Bronchial epithelial cell (primary cell): ENCODE results near the gene ERFE. TPM values are rescaled to one million over a fixed set of nuclear protein-coding genes. Genes with fewer than 3 reads are reported as not detected.

Experiments used
- DNase-seq: peaks from one replicate; pipeline ENCODE4 v3.0.0-alpha.2; 2010; ENCODE audit warnings: low read depth
- FAIRE-seq: peaks from 2 replicates; lab custom pipeline; 2011; peaks lifted over from hg19 to GRCh38; lab: Jason Lieb, UNC
- H3K27me3 ChIP-seq: 2 replicates; pipeline ENCODE4 v1.5.1; 2011; ENCODE audit warnings: low read length; ENCODE audit not compliant: control insufficient read depth, insufficient read depth
- H3K36me3 ChIP-seq: 2 replicates; pipeline ENCODE4 v1.5.1; 2011; ENCODE audit warnings: low read length; ENCODE audit not compliant: control insufficient read depth, insufficient read depth
- H3K4me3 ChIP-seq: 2 replicates; pipeline ENCODE4 v1.5.1; 2011; ENCODE audit warnings: mild to moderate bottlenecking, low read depth, low read length, control low read depth
- total RNA-seq: library from RNA; depleted of rRNA; stranded (reverse); fragments of >200 nt; gene quantifications from 2 replicates; pipeline ENCODE4 v1.2.1, GENCODE V29; 2014
- TF ChIP-seq, protein P1 (sequence below): IDR thresholded peaks from 2 replicates; pipeline ENCODE4 v1.5.1; 2011; ENCODE audit warnings: mild to moderate bottlenecking, moderate library complexity, low read length, control low read depth, inconsistent platforms; ENCODE audit not compliant: insufficient read depth, severe bottlenecking

Gene ERFE
- total RNA-seq, 1 donor from 2014 or later: 4.2 TPM

DNA sequence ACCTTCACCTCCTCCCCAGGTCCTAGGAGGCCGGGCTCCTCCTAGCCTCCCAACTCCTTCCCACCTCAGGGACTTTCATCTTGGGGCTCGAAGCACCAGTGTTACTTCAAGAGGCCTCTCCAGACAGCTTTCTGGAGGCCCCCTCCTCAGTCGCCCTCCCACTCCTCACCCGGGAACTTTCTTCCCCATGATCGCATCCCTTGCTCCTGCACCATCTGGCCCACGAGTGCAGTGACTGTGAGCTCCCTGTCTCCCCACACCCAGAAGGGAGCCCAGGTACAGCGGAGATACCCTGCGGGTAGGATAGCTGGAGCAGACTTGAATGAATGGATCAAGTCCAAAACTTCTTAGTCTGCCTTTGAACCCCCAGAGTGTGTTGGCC, 6.1 kb downstream of the ERFE start:
- no peaks in the 10 kb centered on the region for H3K27me3 ChIP-seq
- TF ChIP-seq, protein P1, sequence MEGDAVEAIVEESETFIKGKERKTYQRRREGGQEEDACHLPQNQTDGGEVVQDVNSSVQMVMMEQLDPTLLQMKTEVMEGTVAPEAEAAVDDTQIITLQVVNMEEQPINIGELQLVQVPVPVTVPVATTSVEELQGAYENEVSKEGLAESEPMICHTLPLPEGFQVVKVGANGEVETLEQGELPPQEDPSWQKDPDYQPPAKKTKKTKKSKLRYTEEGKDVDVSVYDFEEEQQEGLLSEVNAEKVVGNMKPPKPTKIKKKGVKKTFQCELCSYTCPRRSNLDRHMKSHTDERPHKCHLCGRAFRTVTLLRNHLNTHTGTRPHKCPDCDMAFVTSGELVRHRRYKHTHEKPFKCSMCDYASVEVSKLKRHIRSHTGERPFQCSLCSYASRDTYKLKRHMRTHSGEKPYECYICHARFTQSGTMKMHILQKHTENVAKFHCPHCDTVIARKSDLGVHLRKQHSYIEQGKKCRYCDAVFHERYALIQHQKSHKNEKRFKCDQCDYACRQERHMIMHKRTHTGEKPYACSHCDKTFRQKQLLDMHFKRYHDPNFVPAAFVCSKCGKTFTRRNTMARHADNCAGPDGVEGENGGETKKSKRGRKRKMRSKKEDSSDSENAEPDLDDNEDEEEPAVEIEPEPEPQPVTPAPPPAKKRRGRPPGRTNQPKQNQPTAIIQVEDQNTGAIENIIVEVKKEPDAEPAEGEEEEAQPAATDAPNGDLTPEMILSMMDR: no peak
- FAIRE-seq: no peak
- H3K4me3 ChIP-seq: no peak overlapping the region
- no peak for DNase-seq
- H3K36me3 ChIP-seq: peaks cover 9% of the 10 kb centered on the region

DNA sequence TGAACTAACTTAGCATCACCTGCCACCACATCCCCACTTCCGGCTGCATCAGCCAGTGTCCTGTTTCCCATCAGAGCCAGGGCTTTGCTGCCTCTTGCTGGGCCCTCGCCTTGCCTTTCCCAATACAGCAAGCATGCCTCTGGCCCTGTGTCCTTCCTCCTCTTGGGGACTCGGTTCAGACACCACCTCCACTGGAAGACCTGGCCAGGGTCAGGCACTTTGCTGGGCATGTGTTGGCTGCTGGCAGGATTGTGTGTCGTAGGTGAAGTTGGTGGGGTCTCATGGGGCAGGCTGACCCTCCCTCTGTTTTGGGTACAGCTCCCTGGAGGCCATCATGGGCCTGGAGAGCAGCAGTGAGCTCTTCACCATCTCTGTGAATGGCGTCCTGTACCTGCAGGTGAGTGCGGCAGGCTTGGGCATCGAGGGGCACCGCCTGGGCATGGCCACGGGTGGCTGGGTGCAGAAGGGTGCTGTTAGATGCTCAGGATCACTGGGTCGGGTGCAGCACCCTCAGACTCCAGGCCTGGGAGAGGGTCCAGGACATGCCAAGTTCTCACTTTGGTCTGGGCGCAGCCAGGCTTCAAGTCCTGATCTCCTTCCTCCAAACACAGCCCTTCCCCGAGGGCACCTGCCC, 6.6 kb downstream of the ERFE start:
- TF ChIP-seq, protein P1: no peak
- DNase-seq (no peak), FAIRE-seq (peak; percentile 32)
- Histone ChIP-seq H3K4me3 (no peak overlapping the region), H3K27me3 (no peaks in the 10 kb centered on the region), H3K36me3 (peaks cover 9% of the 10 kb centered on the region)

DNA sequence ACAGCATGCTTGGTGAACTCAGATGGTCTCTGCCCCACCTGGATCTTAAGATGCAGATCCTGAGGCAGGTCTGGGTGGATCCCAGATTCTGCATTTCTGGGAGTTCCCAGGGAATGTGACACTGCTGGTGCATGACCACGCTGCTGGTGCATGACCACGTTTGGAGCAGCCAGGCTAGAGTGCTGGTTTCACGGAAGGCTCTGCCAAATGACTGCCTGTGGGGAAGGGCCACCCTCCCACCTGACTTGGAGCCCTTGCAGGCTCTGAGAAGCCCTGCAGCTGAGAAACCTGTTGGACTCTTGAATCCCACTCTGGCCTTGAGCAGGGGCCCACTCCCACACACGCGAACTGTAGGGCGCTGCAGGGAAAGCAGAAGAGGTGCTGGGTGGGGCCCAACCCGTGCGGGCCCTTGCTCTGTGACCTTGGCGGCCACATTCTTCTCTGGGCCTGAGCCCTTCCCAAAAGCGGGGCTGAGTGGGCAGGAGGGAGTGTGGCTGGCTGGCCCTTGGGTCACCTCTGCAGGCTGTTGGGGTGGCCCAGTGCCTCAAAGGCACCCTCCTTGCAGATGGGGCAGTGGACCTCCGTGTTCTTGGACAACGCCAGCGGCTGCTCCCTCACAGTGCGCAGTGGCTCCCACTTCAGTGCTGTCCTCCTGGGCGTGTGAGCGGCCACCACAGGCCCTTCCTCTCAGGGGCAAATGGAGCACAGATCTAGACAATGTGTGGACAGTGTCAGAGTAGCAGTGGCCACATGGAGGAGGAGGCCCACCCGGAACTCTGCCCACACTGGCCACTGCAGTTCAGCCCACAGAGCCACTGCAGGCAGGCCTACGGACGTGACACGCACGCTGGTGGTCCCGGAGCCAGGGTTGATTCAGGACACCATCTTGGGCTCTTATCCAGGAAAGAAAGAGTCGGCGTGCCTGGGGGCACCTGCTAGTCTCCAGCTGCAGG, 7.9 kb downstream of the ERFE start:
- FAIRE-seq: no peak
- peaks cover 11% of the 10 kb centered on the region for H3K36me3 ChIP-seq
- TF ChIP-seq, protein P1: no peak

DNA sequence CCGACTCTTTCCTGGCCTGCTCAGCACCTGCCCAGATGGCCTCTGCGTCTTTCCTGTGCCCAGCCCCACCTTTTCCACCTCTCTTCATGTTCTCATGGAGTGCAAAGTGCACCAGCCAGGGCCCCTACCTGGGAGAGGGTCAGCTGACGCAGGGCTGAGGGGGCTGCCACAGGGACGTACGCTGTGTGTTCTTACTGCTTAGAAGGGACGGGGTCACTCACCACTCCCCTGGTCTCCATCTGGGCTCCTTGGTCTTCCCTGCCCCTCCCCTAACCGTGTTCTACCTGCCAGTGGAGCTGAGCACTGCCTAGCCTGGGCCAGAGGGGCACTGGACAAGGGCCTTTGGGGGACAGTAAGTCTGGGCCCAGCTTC, 8.6 kb downstream of the ERFE start:
- Histone ChIP-seq H3K36me3 (peaks cover 12% of the 10 kb centered on the region), H3K27me3 (no peaks in the 10 kb centered on the region), H3K4me3 (no peak overlapping the region)
- DNase-seq: no peak
- TF ChIP-seq, protein P1: no peak
- no peak for FAIRE-seq

More for the DNA sequence above, 7.9 kb downstream of the ERFE start:
- Histone ChIP-seq H3K27me3 (no peaks in the 10 kb centered on the region), H3K4me3 (no peak overlapping the region)
- DNase-seq: no peak

DNA sequence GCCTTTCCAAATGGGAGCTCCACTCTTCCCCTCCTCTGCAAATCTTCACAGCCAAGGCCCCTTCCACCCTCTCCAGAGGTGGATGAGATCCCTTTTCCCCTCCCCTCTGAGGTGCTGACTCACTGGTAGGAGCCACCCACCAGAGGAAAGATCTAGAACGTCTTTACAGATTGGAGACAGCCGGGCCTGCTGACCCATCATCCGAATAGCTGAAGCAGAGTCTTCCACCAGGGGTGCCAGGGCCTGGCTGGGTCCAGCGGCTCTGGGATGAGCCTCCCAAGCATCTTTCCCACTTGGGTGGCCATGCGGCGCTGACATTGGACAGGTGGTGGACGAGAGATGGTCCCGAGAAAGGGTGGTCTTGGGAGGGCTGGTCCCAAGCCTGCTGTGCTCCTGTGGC, 9.0 kb downstream of the ERFE start:
- no peaks in the 10 kb centered on the region for H3K27me3 ChIP-seq
- peaks cover 16% of the 10 kb centered on the region for H3K36me3 ChIP-seq
- FAIRE-seq (no peak), DNase-seq (no peak)
- H3K4me3 ChIP-seq: no peak overlapping the region
- TF ChIP-seq, protein P1: no peak
